H1 (cell line): Measurements from ENCODE around the gene OSTC. TPM values are rescaled to one million over a fixed set of nuclear protein-coding genes. Genes with fewer than 3 reads are reported as not detected.

Experiments
- CTCF ChIA-PET: fragments of 300-600 bp; sonication (Branson Sonifier 250); formaldehyde crosslinking; loops from one replicate; lab custom pipeline; 2021; ENCODE audit not compliant: partially characterized antibody; lab: Charles Lee
- POLR2A ChIA-PET: fragments of 300-600 bp; sonication (Branson Sonifier 250); formaldehyde crosslinking; loops from one replicate; lab custom pipeline; 2021; ENCODE audit warnings: inconsistent platforms; ENCODE audit not compliant: partially characterized antibody; lab: Charles Lee
- DNase-seq, 2 experiments: peaks; one replicate each; pipeline versions ENCODE4 v3.0.0 to v3.0.0-alpha.2; 2010 to 2022; ENCODE audit warnings: low spot score in 2 of 2, low read depth in 1 of 2, mixed read lengths in 1 of 2
- FAIRE-seq: peaks from 2 replicates; lab custom pipeline; 2011; peaks lifted over from hg19 to GRCh38; lab: Jason Lieb, UNC
- H2AFZ ChIP-seq: 2 replicates; pipeline ENCODE4 v1.8.1; 2012; ENCODE audit warnings: low read length, inconsistent platforms
- H2AK5ac ChIP-seq: 2 replicates; pipeline ENCODE4 v1.6.1; 2013; ENCODE audit warnings: low read depth, low read length
- H2BK120ac ChIP-seq: replicated peaks from 2 replicates; pipeline ENCODE3; 2013; ENCODE audit warnings: low read depth, low read length, inconsistent platforms
- H2BK12ac ChIP-seq: 2 replicates; pipeline ENCODE4 v1.6.1; 2013; ENCODE audit warnings: low read depth, low read length
- H2BK15ac ChIP-seq: 2 replicates; pipeline ENCODE4 v1.6.1; 2013; ENCODE audit warnings: low read length
- H2BK20ac ChIP-seq: 2 replicates; pipeline ENCODE4 v1.6.1; 2013; ENCODE audit warnings: low read length
- H2BK5ac ChIP-seq: 2 replicates; pipeline ENCODE4 v1.6.1; 2013; ENCODE audit warnings: low read depth, low read length
- H3K14ac ChIP-seq: 2 replicates; pipeline ENCODE4 v1.6.1; 2013; ENCODE audit warnings: inconsistent platforms; ENCODE audit not compliant: insufficient read length
- H3K18ac ChIP-seq: 2 replicates; pipeline ENCODE4 v1.6.1; 2013; ENCODE audit warnings: low read length; ENCODE audit errors: extremely low read depth
- H3K23ac ChIP-seq: 2 replicates; pipeline ENCODE4 v1.6.1; 2013; ENCODE audit warnings: inconsistent platforms; ENCODE audit not compliant: insufficient read length
- H3K23me2 ChIP-seq: 2 replicates; pipeline ENCODE4 v1.6.1; 2013; ENCODE audit warnings: low read depth, low read length
- H3K27ac ChIP-seq: 2 replicates; pipeline ENCODE4 v1.6.1; 2011; ENCODE audit warnings: low read depth, low read length, inconsistent platforms
- H3K27me3 ChIP-seq, 4 experiments: replicated peaks in 1 of 4; 1 replicate in 1 of 4; 2 replicates in 3 of 4; pipeline versions ENCODE4 v1.6.1 to v1.8.1; 2011 to 2013; ENCODE audit warnings: low read length in 3 of 4, mild to moderate bottlenecking in 3 of 4, inconsistent platforms in 2 of 4, mixed read lengths in 2 of 4, moderate library complexity in 1 of 4; ENCODE audit not compliant: control insufficient read depth in 3 of 4, insufficient read depth in 3 of 4; ENCODE audit errors: extremely low read depth in 1 of 4
- H3K36me3 ChIP-seq, 4 experiments: 2 replicates each; pipeline versions ENCODE4 v1.6.1 to v1.8.1; 2011 to 2013; ENCODE audit warnings: mild to moderate bottlenecking in 4 of 4, low read length in 3 of 4, moderate library complexity in 2 of 4, control low read depth in 1 of 4, inconsistent platforms in 1 of 4; ENCODE audit not compliant: insufficient read depth in 4 of 4, control insufficient read depth in 2 of 4
- H3K4ac ChIP-seq: replicated peaks from 2 replicates; pipeline ENCODE3; 2013; ENCODE audit warnings: low read length, low read depth, mixed read lengths, inconsistent platforms; ENCODE audit not compliant: insufficient read length
- H3K4me1 ChIP-seq, 4 experiments: replicated peaks in 1 of 4; 1 replicate in 1 of 4; 2 replicates in 3 of 4; pipeline versions ENCODE4 v1.6.1 to v1.8.1; 2011 to 2013; ENCODE audit warnings: low read length in 3 of 4, inconsistent platforms in 2 of 4, mixed read lengths in 1 of 4; ENCODE audit not compliant: insufficient read depth in 4 of 4, control insufficient read depth in 3 of 4
- H3K4me2 ChIP-seq, 2 experiments: 2 replicates each; pipeline versions ENCODE4 v1.6.1 to v1.8.1; 2011 to 2013; ENCODE audit warnings: low read depth in 2 of 2, low read length in 2 of 2, control low read depth in 1 of 2, inconsistent platforms in 1 of 2, mild to moderate bottlenecking in 1 of 2; ENCODE audit not compliant: insufficient read depth in 1 of 2
- H3K4me3 ChIP-seq, 4 experiments: fragments of 200-600, 300-600 bp in 1 of 4; sonication (generic), shearing (Covaris generic), sonication (Bioruptor Twin) in 1 of 4; 2 replicates each; pipeline versions ENCODE4 v1.5.1 to v1.8.1; 2011 to 2016; ENCODE audit warnings: low read length in 4 of 4, low read depth in 3 of 4, control low read depth in 2 of 4, inconsistent platforms in 2 of 4, mild to moderate bottlenecking in 2 of 4, mixed read lengths in 1 of 4, moderate library complexity in 1 of 4; ENCODE audit not compliant: insufficient read depth in 2 of 4; ENCODE audit errors: extremely low read depth in 1 of 4
- H3K56ac ChIP-seq: replicated peaks from 2 replicates; pipeline ENCODE3; 2013; ENCODE audit warnings: low read depth, mild to moderate bottlenecking, mixed read lengths, low read length, inconsistent platforms; ENCODE audit not compliant: insufficient read length
- H3K79me1 ChIP-seq: 2 replicates; pipeline ENCODE4 v1.6.1; 2013; ENCODE audit warnings: low read depth, low read length, control low read depth
- H3K79me2 ChIP-seq, 2 experiments: 2 replicates each; pipeline versions ENCODE4 v1.6.1 to v1.8.1; 2012 to 2013; ENCODE audit warnings: low read length in 2 of 2, mild to moderate bottlenecking in 2 of 2, inconsistent platforms in 1 of 2; ENCODE audit not compliant: insufficient read depth in 2 of 2, control insufficient read depth in 1 of 2
- H3K9ac ChIP-seq, 4 experiments: replicated peaks in 1 of 4; 1 replicate in 1 of 4; 2 replicates in 3 of 4; pipeline versions ENCODE4 v1.6.1 to v1.8.1; 2011 to 2013; ENCODE audit warnings: low read depth in 3 of 4, low read length in 3 of 4, control low read depth in 2 of 4, mild to moderate bottlenecking in 2 of 4, moderate library complexity in 2 of 4, inconsistent platforms in 1 of 4; ENCODE audit errors: extremely low read depth in 1 of 4
- H3K9me3 ChIP-seq, 2 experiments: 2 replicates each; pipeline versions ENCODE4 v1.6.1 to v1.8.1; 2012 to 2013; ENCODE audit warnings: mild to moderate bottlenecking in 2 of 2, moderate library complexity in 2 of 2, control low read depth in 1 of 2, inconsistent platforms in 1 of 2, low read depth in 1 of 2, low read length in 1 of 2, mixed read lengths in 1 of 2; ENCODE audit not compliant: insufficient read depth in 2 of 2
- H4K20me1 ChIP-seq, 2 experiments: replicated peaks in 1 of 2; 2 replicates each; pipeline versions ENCODE3 to v1.8.1; 2011 to 2013; ENCODE audit warnings: inconsistent platforms in 2 of 2, low read length in 2 of 2, mild to moderate bottlenecking in 1 of 2; ENCODE audit not compliant: insufficient read depth in 2 of 2, control insufficient read depth in 1 of 2
- H4K5ac ChIP-seq: 2 replicates; pipeline ENCODE4 v1.6.1; 2013; ENCODE audit warnings: low read length, low read depth, mixed read lengths, inconsistent platforms; ENCODE audit not compliant: insufficient read length
- H4K8ac ChIP-seq: 2 replicates; pipeline ENCODE4 v1.8.0; 2013; ENCODE audit warnings: mild to moderate bottlenecking, moderate library complexity, low read length, inconsistent platforms; ENCODE audit not compliant: insufficient read depth; ENCODE audit errors: extremely low read depth
- H4K91ac ChIP-seq: replicated peaks from 2 replicates; pipeline ENCODE3; 2013; ENCODE audit warnings: low read length, mixed read lengths, inconsistent platforms; ENCODE audit not compliant: insufficient read length
- CEBPB ChIP-seq: IDR thresholded peaks from 2 replicates; pipeline ENCODE4 v1.6.1; 2012; ENCODE audit warnings: low read depth, low read length
- CHD2 ChIP-seq: IDR thresholded peaks from 2 replicates; pipeline ENCODE4 v1.6.1; 2012; ENCODE audit warnings: low read length, improper control_type of control experiment
- EGR1 ChIP-seq: IDR thresholded peaks from 2 replicates; pipeline ENCODE4 v1.6.1; 2011; ENCODE audit warnings: low read depth, low read length, borderline replicate concordance
- GABPA ChIP-seq: IDR thresholded peaks from 2 replicates; pipeline ENCODE4 v1.6.1; 2011; ENCODE audit warnings: mild to moderate bottlenecking, low read length, moderate library complexity, borderline replicate concordance; ENCODE audit not compliant: insufficient read depth
- KDM4A ChIP-seq: IDR thresholded peaks from one replicate; pipeline ENCODE4 v1.7.1; 2012; ENCODE audit warnings: low read depth, mild to moderate bottlenecking, moderate library complexity, low read length, inconsistent platforms; ENCODE audit not compliant: severe bottlenecking
- POLR2A ChIP-seq, 2 experiments: IDR thresholded peaks; 1 replicate in 1 of 2; 2 replicates in 1 of 2; pipeline ENCODE4 v1.6.1; 2011; ENCODE audit warnings: low read depth in 2 of 2, low read length in 2 of 2, mild to moderate bottlenecking in 2 of 2; ENCODE audit errors: control extremely low read depth in 1 of 2
- RNF2 ChIP-seq: fragments of 200-900, 300-1000 bp; sonication (generic); IDR thresholded peaks from 2 replicates; pipeline ENCODE4 v1.7.1; 2016; ENCODE audit warnings: borderline replicate concordance, low read depth, mild to moderate bottlenecking, antibody characterized with exemption, low read length; ENCODE audit not compliant: poor library complexity, severe bottlenecking; ENCODE audit errors: missing control alignments
- SIRT6 ChIP-seq: IDR thresholded peaks from one replicate; pipeline ENCODE4 v1.7.1; 2012; ENCODE audit warnings: low read length, inconsistent platforms
- SP4 ChIP-seq: IDR thresholded peaks from 2 replicates; pipeline ENCODE4 v1.6.1; 2012; ENCODE audit warnings: low read length, inconsistent platforms
- SUZ12 ChIP-seq: fragments of 200-600 bp; sonication (generic); IDR thresholded peaks from 2 replicates; pipeline ENCODE4 v1.6.1; 2012; ENCODE audit warnings: mild to moderate bottlenecking, inconsistent platforms, low read length, moderate library complexity, mixed read lengths
- TAF1 ChIP-seq: IDR thresholded peaks from 2 replicates; pipeline ENCODE4 v1.6.1; 2011; ENCODE audit warnings: mild to moderate bottlenecking, low read depth, low read length
- TEAD4 ChIP-seq: IDR thresholded peaks from 2 replicates; pipeline ENCODE4 v1.6.1; 2012; ENCODE audit warnings: low read depth, low read length, inconsistent platforms, mixed read lengths
- WGBS, 2 experiments: shearing (Covaris generic) in 1 of 2; methylation state at CpG; one replicate each; pipeline versions ENCODE4 v1.1.6 to v1.1.7; 2013 to 2015; ENCODE audit warnings: low lambda C conversion rate in 2 of 2, mixed read lengths in 2 of 2, inconsistent platforms in 1 of 2, low coverage in 1 of 2, missing lambda C conversion rate in 1 of 2; ENCODE audit not compliant: insufficient replicate concordance in 2 of 2, insufficient coverage in 1 of 2, insufficient read length in 1 of 2; ENCODE audit errors: extremely low coverage in 1 of 2, missing lambda C conversion rate in 1 of 2; 5-methylcytosine and 5-hydroxymethylcytosine counted together
- polyA plus RNA-seq, 7 experiments: library from polyadenylated mRNA; depleted of rRNA in 3 of 7; stranded (reverse) in 5 of 7; unstranded in 2 of 7; fragments of >200 nt in 5 of 7; fragments of 200-250 nt in 2 of 7; gene quantifications; 1 replicate in 5 of 7; 2 replicates in 1 of 7; 4 replicates in 1 of 7; pipeline versions ENCODE4 v1.2.1 to v1.2.3, GENCODE V29; 2011 to 2013; ENCODE audit warnings: missing spikeins in 2 of 7, mixed read lengths in 2 of 7
- total RNA-seq: library from RNA; stranded (reverse); fragmentation: NEBNext Ultra II Directional; extraction: Animal tissue kit (Norgen Biotek cat#: 25700); gene quantifications from 2 replicates; pipeline ENCODE4 v1.2.1, GENCODE V29; 2021

OSTC gene
- total and polyA plus RNA-seq, 2 of the 8 experiments (the other 6 are each of a cell fraction or from before 2014, with no cell fraction given), result 165 to 176 TPM

DNA sequence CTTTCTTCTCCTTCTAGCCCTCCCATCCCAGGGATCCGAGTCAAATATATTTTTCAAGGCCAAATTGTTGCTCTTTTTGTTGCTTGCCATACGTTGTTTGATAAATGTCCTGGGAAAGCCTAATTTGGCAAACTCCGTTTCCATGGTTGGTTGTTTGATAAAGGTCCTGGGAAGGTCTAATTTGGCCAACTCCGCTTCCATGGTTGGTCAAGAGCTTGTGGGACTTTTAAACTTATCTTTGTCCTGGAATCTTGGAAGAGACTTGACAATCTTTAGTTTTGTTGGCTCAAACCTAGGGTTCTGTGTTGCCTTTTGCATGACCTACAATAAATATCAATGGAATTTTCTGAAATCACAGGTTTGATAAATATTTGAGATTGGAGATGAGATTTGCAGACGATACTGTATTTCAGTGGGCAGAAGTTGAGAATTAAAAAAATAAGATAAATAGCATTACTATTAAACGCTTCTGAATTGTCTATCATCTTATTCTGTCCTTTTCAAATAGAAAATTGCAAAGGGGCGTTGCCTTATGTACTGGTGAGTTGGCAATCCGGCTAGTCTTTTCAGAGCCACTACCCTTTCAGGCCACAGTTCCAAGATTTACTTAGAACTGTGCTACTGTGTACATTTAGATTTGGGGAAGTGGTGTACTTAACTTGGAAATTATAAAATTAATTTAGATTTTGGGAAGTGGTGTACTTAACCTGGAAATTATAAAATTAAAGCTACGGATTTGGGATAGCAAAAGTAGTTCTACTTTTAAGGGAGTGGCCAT is 804 bp downstream of the OSTC start:
- H3K23ac ChIP-seq, result no peak overlapping the region
- no peak overlapping the region for H4K91ac ChIP-seq
- H3K4me1 ChIP-seq, result no peaks in the 10 kb centered on the region
- CTCF ChIA-PET, result interaction anchor here (1.2 to 2.2 kb wide), 4 partner anchors 13 to 647 kb away, joined by 3 to 6 read pairs (median 4); no protein-coding TSS in a partner anchor
- DNase-seq (no peak), FAIRE-seq (peak; percentile 19)
- POLR2A ChIA-PET, result interaction anchor here (0.6 to 3.7 kb wide), 13 partner anchors 8 to 112 kb away, joined by 3 to 25 read pairs (median 4); partner anchors contain the start of genes ETNPPL and RPL34
- H3K9ac ChIP-seq, result peak overlapping the region; percentile 57 to 95 (median 77)
- H3K23me2 ChIP-seq, result no peaks in the 10 kb centered on the region
- H3K36me3 ChIP-seq, result peaks cover 0 to 2% (median under 1%) of the 10 kb centered on the region in 4 experiments; a peak in 2 of 8 replicates
- 0 out of 2 replicates have a peak overlapping the region, but pooled peaks have one; percentile 4 for H3K18ac ChIP-seq
- 9% methylated on average over 9 of the region's 9 CpGs; no CpG with 5 or more reads in 1 of the 2 experiments for WGBS, 2 experiments
- H2BK15ac ChIP-seq, result no peak overlapping the region
- H2AFZ ChIP-seq, result peak overlapping the region; percentile 98; the same call in 1 of the 2 replicates
- H2AK5ac ChIP-seq, result no peak overlapping the region
- peak overlapping the region; percentile 60 to 63 for H3K4me2 ChIP-seq
- no peak overlapping the region for H2BK120ac ChIP-seq
- no peak overlapping the region for H3K4ac ChIP-seq
- no peak overlapping the region for H4K5ac ChIP-seq
- peak overlapping the region; percentile 20; the same call in 1 of the 2 replicates for H2BK12ac ChIP-seq
- peaks cover 6 to 49% of the 10 kb centered on the region in 2 experiments for H3K79me2 ChIP-seq
- H2BK20ac ChIP-seq, result no peak overlapping the region
- H3K9me3 ChIP-seq, result no peaks in the 10 kb centered on the region
- peak overlapping the region; percentile 80; the same call in 1 of the 2 replicates for H3K27ac ChIP-seq
- H3K4me3 ChIP-seq, result peak overlapping the region; percentile 67 to 98 (median 89)
- peaks cover 2% of the 10 kb centered on the region; the same call in 1 of the 2 replicates for H3K79me1 ChIP-seq
- H4K20me1 ChIP-seq, result peaks cover 0 to 2% of the 10 kb centered on the region in 2 experiments
- H3K56ac ChIP-seq, result no peak overlapping the region
- peak overlapping the region; percentile 54; the same call in 1 of the 2 replicates for H2BK5ac ChIP-seq
- no peaks in the 10 kb centered on the region for H3K27me3 ChIP-seq
- no peak overlapping the region for H4K8ac ChIP-seq
- no peak overlapping the region for H3K14ac ChIP-seq
- TF ChIP-seq RNF2 (no peak), CEBPB (no peak), TEAD4 (no peak), GABPA (no peak), POLR2A (IDR thresholded peaks at IDR 0.05; ENCODE audit: control extremely low read depth in 1 of 2, low read depth in 2 of 2, low read length in 2 of 2) (no peak), EGR1 (no peak), CHD2 (no peak), SIRT6 (no peak), KDM4A (no peak), SUZ12 (no peak), TAF1 (no peak; the same call in 1 of the 2 replicates), SP4 (no peak)
